Upper lobe of left lung (tissue), 6 donors: Measurements from ENCODE around the gene ANKUB1. TPM values are rescaled to one million over a fixed set of nuclear protein-coding genes. Genes with fewer than 3 reads are reported as not detected.

ENCODE experiments used
- ATAC-seq, 2 donors: fragments of 200-7000 bp; cut with Tn5 transposase; one replicate each; pipeline ENCODE4 v1.9.1; 2022; ENCODE audit warnings: mild to moderate bottlenecking in 2 of 2, moderate library complexity in 2 of 2; ENCODE audit not compliant: low FRiP score in 2 of 2
- DNase-seq, 2 donors: peaks; one replicate each; pipeline ENCODE4 v3.0.0-alpha.2; 2019 to 2020
- H3K27ac ChIP-seq, 4 donors: fragments of 200-600 bp; sonication (generic); one replicate each; pipeline ENCODE4 v1.5.1; 2016 to 2019
- H3K27me3 ChIP-seq, 4 donors: fragments of 200-600 bp; sonication (generic); one replicate each; pipeline ENCODE4 v1.5.1; 2017 to 2019
- H3K36me3 ChIP-seq, 4 donors: fragments of 200-600 bp; sonication (generic); one replicate each; pipeline ENCODE4 v1.5.1; 2016 to 2019
- H3K4me1 ChIP-seq, 4 donors: fragments of 200-600 bp; sonication (generic); one replicate each; pipeline ENCODE4 v1.5.1; 2018 to 2019
- H3K4me3 ChIP-seq, 4 donors: fragments of 200-600 bp; sonication (generic); one replicate each; pipeline ENCODE4 v1.5.1; 2017 to 2019; ENCODE audit warnings: mild to moderate bottlenecking in 2 of 4, moderate library complexity in 1 of 4
- H3K9me3 ChIP-seq, 4 donors: fragments of 200-600 bp; sonication (generic); one replicate each; pipeline ENCODE4 v1.5.1; 2018 to 2019
- CTCF ChIP-seq, 6 experiments: fragments of 450-650 bp in 4 of 6; fragments of 200-600 bp in 2 of 6; sonication (generic) in 2 of 6; IDR thresholded peaks; one replicate each; pipeline ENCODE4 v1.5.1; 2016 to 2019; ENCODE audit warnings: antibody characterized with exemption in 6 of 6
- EP300 ChIP-seq, 4 donors: sonication (generic); formaldehyde crosslinking; IDR thresholded peaks; one replicate each; pipeline ENCODE4 v1.5.1; 2017; ENCODE audit warnings: antibody characterized with exemption in 4 of 4, control low read depth in 2 of 4
- POLR2A ChIP-seq, 4 donors: fragments of 450-650 bp; IDR thresholded peaks; one replicate each; pipeline ENCODE4 v1.5.1; 2016 to 2017; ENCODE audit warnings: antibody characterized with exemption in 4 of 4, mild to moderate bottlenecking in 2 of 4
- POLR2AphosphoS5 ChIP-seq, 2 donors: sonication (generic); formaldehyde crosslinking; IDR thresholded peaks; one replicate each; pipeline ENCODE4 v1.5.1; 2017; ENCODE audit warnings: antibody characterized with exemption in 2 of 2
- WGBS, 2 donors: methylation state at CpG; one replicate each; pipeline ENCODE4 v1.1.5; 2017 to 2018; 5-methylcytosine and 5-hydroxymethylcytosine counted together
- total RNA-seq, 6 donors: library from RNA; depleted of rRNA in 4 of 6; stranded (reverse); fragments of >200 nt in 4 of 6; gene quantifications; one replicate each; pipeline versions ENCODE4 v1.1.0 to v1.2.1, GENCODE V29; 2016 to 2021
- donor health status: DM: no; HTN: no; CAD: no; lungs with moderate emphysema.
- donor health status: DM: no; HTN: yes; CAD: no; lungs with severe emphysema.

The ANKUB1 gene
- total RNA-seq, 6 donors from 2014 or later = 1.4 to 24.5 (median 3.1) TPM; not detected in 1

GRCh38 chr3:149764302-149764701 lies 28.1 kb downstream of the ANKUB1 start:
- no peak for TF ChIP-seq EP300 (IDR thresholded peaks at IDR 0.05)
- no peak for TF ChIP-seq POLR2A (IDR thresholded peaks at IDR 0.05)
- TF ChIP-seq CTCF (IDR thresholded peaks at IDR 0.05) = no peak
- no peak for TF ChIP-seq POLR2AphosphoS5 (IDR thresholded peaks at IDR 0.05)
- WGBS, 2 donors = 80 to 82% methylated on average over 1 of the region's 1 CpG
- H3K9me3 ChIP-seq = no peaks in the 10 kb centered on the region
- ATAC-seq (no peak), DNase-seq (no peak)
- no peak overlapping the region for H3K27ac ChIP-seq
- H3K4me1 ChIP-seq = no peaks in the 10 kb centered on the region
- H3K36me3 ChIP-seq = no peaks in the 10 kb centered on the region
- no peak overlapping the region for H3K4me3 ChIP-seq
- H3K27me3 ChIP-seq = no peaks in the 10 kb centered on the region

- no peaks in the 10 kb centered on the region for H3K36me3 ChIP-seq
- no peaks in the 10 kb centered on the region for H3K9me3 ChIP-seq
- DNase-seq (no peak), ATAC-seq (no peak)
- 84 to 85% methylated on average over 2 to 3 of the region's 3 CpGs for WGBS, 2 donors
- no peak overlapping the region for H3K27ac ChIP-seq
- TF ChIP-seq CTCF (IDR thresholded peaks at IDR 0.05) (no peak), EP300 (IDR thresholded peaks at IDR 0.05) (no peak), POLR2AphosphoS5 (IDR thresholded peaks at IDR 0.05) (no peak), POLR2A (IDR thresholded peaks at IDR 0.05) (no peak)
- no peak overlapping the region for H3K4me3 ChIP-seq
- no peaks in the 10 kb centered on the region for H3K27me3 ChIP-seq
- H3K4me1 ChIP-seq = no peaks in the 10 kb centered on the region
These were observed 28.7 kb downstream of the ANKUB1 start for GRCh38 chr3:149763565-149764195.

- ATAC-seq = no peak
- Histone ChIP-seq H3K27me3 (no peaks in the 10 kb centered on the region), H3K36me3 (peaks cover 0 to 18% (median 8%) of the 10 kb centered on the region in 4 donors), H3K4me1 (peaks cover 11 to 25% (median 14%) of the 10 kb centered on the region in 4 donors), H3K27ac (no peak overlapping the region), H3K4me3 (no peak overlapping the region), H3K9me3 (no peaks in the 10 kb centered on the region)
- TF ChIP-seq CTCF (IDR thresholded peaks at IDR 0.05) = no peak
- TF ChIP-seq POLR2A (IDR thresholded peaks at IDR 0.05) = no peak
- no peak for TF ChIP-seq EP300 (IDR thresholded peaks at IDR 0.05)
- TF ChIP-seq POLR2AphosphoS5 (IDR thresholded peaks at IDR 0.05) = no peak
- DNase-seq = no peak
These were observed 38.6 kb downstream of the ANKUB1 start for GRCh38 chr3:149753717-149754116.

GRCh38 chr3:149752788-149753136 lies 39.6 kb downstream of the ANKUB1 start:
- ATAC-seq = no peak
- DNase-seq = no peak
- Histone ChIP-seq H3K4me3 (peak overlapping the region in 3 of 4 donors; percentile 61 to 69 (median 67)), H3K27me3 (no peaks in the 10 kb centered on the region), H3K4me1 (peaks cover 11 to 25% (median 14%) of the 10 kb centered on the region in 4 donors), H3K27ac (peak overlapping the region; percentile 73 to 87 (median 85)), H3K9me3 (no peaks in the 10 kb centered on the region), H3K36me3 (peaks cover 0 to 28% (median 13%) of the 10 kb centered on the region in 4 donors)
- TF ChIP-seq POLR2AphosphoS5 (IDR thresholded peaks at IDR 0.05) (no peak), EP300 (IDR thresholded peaks at IDR 0.05) (no peak), POLR2A (IDR thresholded peaks at IDR 0.05) (no peak), CTCF (IDR thresholded peaks at IDR 0.05) (no peak)
